OCI-LY1 (cell line): ENCODE measurements around the gene PTTG1.

Experiments used
- H2AFZ ChIP-seq: fragments of 200-600 bp; sonication (generic), shearing (Covaris generic); 2 replicates; pipeline ENCODE4 v1.6.0; 2014; ENCODE audit warnings: antibody characterized with exemption, mild to moderate bottlenecking, low read length
- H3F3A ChIP-seq: fragments of 200-600 bp; sonication (generic), shearing (Covaris generic); 2 replicates; pipeline ENCODE4 v1.6.0; 2014; ENCODE audit warnings: mild to moderate bottlenecking, antibody characterized with exemption, low read length, moderate library complexity; ENCODE audit not compliant: insufficient read depth
- H3K27ac ChIP-seq: fragments of 200-600 bp; sonication (generic); 2 replicates; pipeline ENCODE4 v1.5.1; 2014; ENCODE audit warnings: low read length, mixed run types, mild to moderate bottlenecking, low read depth; ENCODE audit not compliant: poor library complexity, severe bottlenecking
- H3K27me3 ChIP-seq: fragments of 200-600 bp; sonication (generic); 2 replicates; pipeline ENCODE4 v1.6.0; 2014; ENCODE audit warnings: antibody characterized with exemption, mild to moderate bottlenecking, low read length, moderate library complexity; ENCODE audit not compliant: insufficient read depth
- H3K36me3 ChIP-seq: fragments of 200-600 bp; sonication (generic); 2 replicates; pipeline ENCODE4 v1.6.1; 2014; ENCODE audit warnings: mild to moderate bottlenecking, antibody characterized with exemption, low read length, moderate library complexity, mixed read lengths; ENCODE audit not compliant: insufficient read depth
- H3K4me1 ChIP-seq: fragments of 200-600 bp; sonication (generic); 2 replicates; pipeline ENCODE4 v1.5.1; 2014; ENCODE audit warnings: mild to moderate bottlenecking, low read length, moderate library complexity; ENCODE audit not compliant: insufficient read depth, severe bottlenecking
- H3K4me2 ChIP-seq: fragments of 200-600 bp; sonication (generic), shearing (Covaris generic); 2 replicates; pipeline ENCODE4 v1.6.1; 2014; ENCODE audit warnings: low read length
- H3K4me3 ChIP-seq: fragments of 200-600 bp; sonication (generic); 2 replicates; pipeline ENCODE4 v1.5.1; 2014; ENCODE audit warnings: low read length, low read depth, mild to moderate bottlenecking, mixed read lengths; ENCODE audit not compliant: poor library complexity, severe bottlenecking
- H3K79me2 ChIP-seq: fragments of 200-600 bp; shearing (Covaris generic); 2 replicates; pipeline ENCODE4 v1.6.1; 2016; ENCODE audit warnings: mixed run types, low read length, mixed read lengths; ENCODE audit not compliant: insufficient read depth
- H3K9ac ChIP-seq: fragments of 200-600 bp; sonication (generic), shearing (Covaris generic); 2 replicates; pipeline ENCODE4 v1.6.1; 2014; ENCODE audit warnings: mild to moderate bottlenecking, low read length, mixed read lengths
- H3K9me2 ChIP-seq: fragments of 200-600 bp; sonication (generic), shearing (Covaris generic); 2 replicates; pipeline ENCODE4 v1.6.1; 2014; ENCODE audit warnings: low read depth, mild to moderate bottlenecking, low read length, mixed read lengths
- H3K9me3 ChIP-seq: fragments of 200-600 bp; shearing (Covaris generic); 2 replicates; pipeline ENCODE4 v1.6.1; 2014; ENCODE audit warnings: low read length, mixed read lengths
- H4K20me1 ChIP-seq: fragments of 200-600 bp; sonication (generic), shearing (Covaris generic); 2 replicates; pipeline ENCODE4 v1.6.0; 2016; ENCODE audit warnings: mild to moderate bottlenecking, low read length; ENCODE audit not compliant: insufficient read depth
- EZH2 ChIP-seq: fragments of 200-600 bp; sonication (generic), shearing (Covaris generic); IDR thresholded peaks from 2 replicates; pipeline ENCODE4 v1.8.0; 2017; ENCODE audit warnings: borderline replicate concordance, mixed run types, mild to moderate bottlenecking, antibody characterized with exemption, low read length, moderate library complexity, mixed read lengths
- TF ChIP-seq, protein P1 (sequence below): fragments of 200-600 bp; sonication (generic), shearing (Covaris generic); IDR thresholded peaks from 2 replicates; pipeline ENCODE4 v1.5.1; 2017; ENCODE audit warnings: mild to moderate bottlenecking, antibody characterized with exemption, low read length, moderate library complexity, mixed read lengths

PTTG1 gene

DNA sequence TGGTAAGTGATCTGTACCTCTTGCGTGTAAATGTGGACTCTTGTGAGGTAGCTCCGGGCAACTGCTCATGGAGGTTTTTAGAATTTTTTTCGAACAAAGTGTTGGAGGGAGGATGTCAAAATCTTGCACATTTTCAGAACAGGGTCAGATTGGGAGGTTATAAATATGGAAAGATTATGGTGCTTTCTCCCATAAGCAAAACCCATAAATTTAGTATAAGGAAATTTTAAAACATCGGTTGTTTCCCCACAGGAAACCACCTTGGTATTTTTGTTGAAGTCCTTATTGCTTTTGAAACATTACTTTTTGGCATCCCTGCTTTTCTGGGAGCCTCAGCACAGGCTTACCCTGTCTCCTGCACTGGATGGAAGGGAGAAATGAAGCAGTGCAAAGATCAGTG lies 33.9 kb downstream of the PTTG1 start:
- TF ChIP-seq, protein P1, sequence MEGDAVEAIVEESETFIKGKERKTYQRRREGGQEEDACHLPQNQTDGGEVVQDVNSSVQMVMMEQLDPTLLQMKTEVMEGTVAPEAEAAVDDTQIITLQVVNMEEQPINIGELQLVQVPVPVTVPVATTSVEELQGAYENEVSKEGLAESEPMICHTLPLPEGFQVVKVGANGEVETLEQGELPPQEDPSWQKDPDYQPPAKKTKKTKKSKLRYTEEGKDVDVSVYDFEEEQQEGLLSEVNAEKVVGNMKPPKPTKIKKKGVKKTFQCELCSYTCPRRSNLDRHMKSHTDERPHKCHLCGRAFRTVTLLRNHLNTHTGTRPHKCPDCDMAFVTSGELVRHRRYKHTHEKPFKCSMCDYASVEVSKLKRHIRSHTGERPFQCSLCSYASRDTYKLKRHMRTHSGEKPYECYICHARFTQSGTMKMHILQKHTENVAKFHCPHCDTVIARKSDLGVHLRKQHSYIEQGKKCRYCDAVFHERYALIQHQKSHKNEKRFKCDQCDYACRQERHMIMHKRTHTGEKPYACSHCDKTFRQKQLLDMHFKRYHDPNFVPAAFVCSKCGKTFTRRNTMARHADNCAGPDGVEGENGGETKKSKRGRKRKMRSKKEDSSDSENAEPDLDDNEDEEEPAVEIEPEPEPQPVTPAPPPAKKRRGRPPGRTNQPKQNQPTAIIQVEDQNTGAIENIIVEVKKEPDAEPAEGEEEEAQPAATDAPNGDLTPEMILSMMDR = no peak
- TF ChIP-seq EZH2 = no peak
- Histone ChIP-seq H3K79me2 (no peaks in the 10 kb centered on the region), H3K4me2 (no peak overlapping the region), H3K27me3 (no peaks in the 10 kb centered on the region), H4K20me1 (no peaks in the 10 kb centered on the region), H3K4me3 (no peak overlapping the region), H3K36me3 (no peaks in the 10 kb centered on the region), H2AFZ (no peak overlapping the region), H3K27ac (no peak overlapping the region), H3K4me1 (peaks cover 5% of the 10 kb centered on the region), H3K9me3 (no peaks in the 10 kb centered on the region), H3F3A (no peaks in the 10 kb centered on the region), H3K9me2 (no peaks in the 10 kb centered on the region), H3K9ac (no peak overlapping the region)

DNA sequence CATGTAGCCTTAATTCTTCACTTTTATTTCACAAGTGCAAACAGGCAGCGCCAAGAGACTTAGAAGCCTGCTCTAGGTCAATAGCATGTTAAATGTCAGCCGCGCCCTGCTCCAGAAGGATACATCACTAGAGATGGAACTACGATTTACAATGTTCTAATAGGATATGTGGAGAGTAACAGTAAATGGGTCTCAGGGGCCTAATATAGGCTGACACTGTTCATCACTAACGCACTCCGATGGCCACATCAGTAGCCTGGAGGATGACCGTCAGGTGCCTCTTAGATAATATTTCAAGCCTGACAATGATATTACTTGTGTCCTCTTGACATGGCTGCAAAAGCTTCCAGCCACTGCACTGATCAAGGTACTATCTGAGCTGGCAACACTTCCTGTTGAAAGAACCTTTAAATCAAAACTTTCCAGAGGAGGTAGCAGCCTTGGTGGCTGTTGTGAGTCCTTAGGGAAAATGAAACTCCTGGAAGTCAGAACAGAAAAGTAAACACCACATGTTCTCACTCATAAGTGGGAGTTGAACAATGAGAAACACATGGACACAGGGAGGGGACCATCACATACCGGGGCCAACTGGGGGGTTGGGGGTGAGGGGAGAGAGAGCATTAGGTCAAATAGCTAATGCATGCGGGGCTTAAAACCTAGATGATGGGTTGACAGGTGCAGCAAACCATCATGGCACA lies 35.0 kb downstream of the PTTG1 start:
- no peaks in the 10 kb centered on the region for H3K27me3 ChIP-seq
- H3K4me3 ChIP-seq = no peak overlapping the region
- H3K36me3 ChIP-seq = no peaks in the 10 kb centered on the region
- no peaks in the 10 kb centered on the region for H3F3A ChIP-seq
- H3K9ac ChIP-seq = no peak overlapping the region
- H3K27ac ChIP-seq = no peak overlapping the region
- no peaks in the 10 kb centered on the region for H3K9me3 ChIP-seq
- TF ChIP-seq EZH2 = no peak
- TF ChIP-seq, protein P1 = no peak
- peaks cover 5% of the 10 kb centered on the region for H3K4me1 ChIP-seq
- no peak overlapping the region for H3K4me2 ChIP-seq
- H2AFZ ChIP-seq = no peak overlapping the region
- no peaks in the 10 kb centered on the region for H3K79me2 ChIP-seq
- no peaks in the 10 kb centered on the region for H4K20me1 ChIP-seq
- no peaks in the 10 kb centered on the region for H3K9me2 ChIP-seq

DNA sequence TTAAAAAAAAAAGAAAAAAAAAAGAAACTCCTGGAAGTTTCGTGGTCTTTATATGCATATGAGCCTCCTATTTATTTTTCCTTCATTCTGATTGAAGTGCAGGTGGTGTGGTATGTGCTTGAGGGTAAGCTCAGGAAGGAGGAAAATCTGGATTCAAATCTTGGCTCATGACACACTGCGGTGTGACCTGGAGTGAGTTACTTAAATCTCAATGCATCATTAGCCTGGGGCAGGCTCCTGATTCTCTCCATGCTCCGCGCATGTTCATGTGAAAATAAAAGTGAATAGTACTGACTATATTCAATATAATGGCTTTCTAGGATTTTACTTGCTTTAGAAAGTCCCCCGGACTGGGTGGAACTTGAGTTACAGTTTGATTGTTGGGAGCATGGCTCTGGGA lies 35.6 kb downstream of the PTTG1 start:
- H3K9ac ChIP-seq = no peak overlapping the region
- TF ChIP-seq EZH2 = no peak
- TF ChIP-seq, protein P1 = no peak
- H3K4me1 ChIP-seq = peaks cover 5% of the 10 kb centered on the region
- H3K4me3 ChIP-seq = no peak overlapping the region
- H2AFZ ChIP-seq = no peak overlapping the region
- H3K27me3 ChIP-seq = no peaks in the 10 kb centered on the region
- no peaks in the 10 kb centered on the region for H3K9me2 ChIP-seq
- no peaks in the 10 kb centered on the region for H3K9me3 ChIP-seq
- H3K4me2 ChIP-seq = no peak overlapping the region
- no peak overlapping the region for H3K27ac ChIP-seq
- H3K36me3 ChIP-seq = no peaks in the 10 kb centered on the region
- no peaks in the 10 kb centered on the region for H4K20me1 ChIP-seq
- no peaks in the 10 kb centered on the region for H3K79me2 ChIP-seq
- H3F3A ChIP-seq = no peaks in the 10 kb centered on the region
